ENCODE results near the gene FNTB.
A peak's percentile ranks its signal among the peaks of the same experiment; 100 is the strongest.

Gene FNTB

DNA sequence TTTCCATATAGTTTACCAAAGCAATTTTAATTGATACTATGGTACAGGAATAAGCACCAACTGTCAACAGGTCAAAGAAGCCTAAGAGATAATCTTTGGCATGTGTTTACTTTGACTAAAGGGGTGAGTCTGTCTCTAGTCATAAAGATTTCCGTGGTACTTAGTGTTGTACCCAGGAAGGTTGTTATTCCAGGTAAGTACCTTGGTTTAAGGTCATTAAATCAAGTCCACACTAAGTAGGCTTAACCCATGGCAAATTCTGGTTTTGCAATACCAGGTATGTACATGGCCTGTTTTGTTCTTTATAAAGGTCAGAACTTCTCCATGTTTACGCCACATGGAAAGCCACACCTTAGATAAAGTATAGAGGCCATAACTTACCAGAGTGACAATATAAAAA is 105.7 kb downstream of the FNTB start:
- no peak for DNase-seq

DNA sequence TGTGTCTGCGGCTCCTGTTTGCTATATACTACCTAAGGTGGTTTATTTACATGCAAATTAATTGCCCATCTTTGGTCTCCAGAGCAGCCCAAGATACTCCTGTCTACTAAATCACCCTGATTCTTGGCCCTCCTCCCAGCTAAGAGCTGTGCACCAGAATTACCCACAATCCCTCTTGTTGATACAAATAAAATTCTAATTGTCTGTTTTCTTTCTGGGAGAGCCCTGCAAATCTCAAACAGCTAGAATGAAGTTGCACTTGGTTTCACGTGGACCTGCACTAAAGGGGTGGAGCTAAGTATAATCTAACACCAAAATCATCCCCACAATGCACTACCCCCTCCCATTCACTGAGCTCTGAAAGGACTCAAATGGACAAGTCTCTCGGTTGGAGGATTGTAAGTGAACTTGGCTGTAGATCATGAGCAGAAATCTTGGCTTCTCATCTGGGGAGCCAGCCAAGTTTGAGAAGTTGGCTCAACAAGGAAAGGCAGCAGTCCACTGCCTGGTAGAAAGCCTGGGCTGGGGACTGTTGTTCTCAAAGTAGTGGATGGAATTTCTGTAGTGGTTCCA is 109.0 kb downstream of the FNTB start:
- no peak for DNase-seq

DNA sequence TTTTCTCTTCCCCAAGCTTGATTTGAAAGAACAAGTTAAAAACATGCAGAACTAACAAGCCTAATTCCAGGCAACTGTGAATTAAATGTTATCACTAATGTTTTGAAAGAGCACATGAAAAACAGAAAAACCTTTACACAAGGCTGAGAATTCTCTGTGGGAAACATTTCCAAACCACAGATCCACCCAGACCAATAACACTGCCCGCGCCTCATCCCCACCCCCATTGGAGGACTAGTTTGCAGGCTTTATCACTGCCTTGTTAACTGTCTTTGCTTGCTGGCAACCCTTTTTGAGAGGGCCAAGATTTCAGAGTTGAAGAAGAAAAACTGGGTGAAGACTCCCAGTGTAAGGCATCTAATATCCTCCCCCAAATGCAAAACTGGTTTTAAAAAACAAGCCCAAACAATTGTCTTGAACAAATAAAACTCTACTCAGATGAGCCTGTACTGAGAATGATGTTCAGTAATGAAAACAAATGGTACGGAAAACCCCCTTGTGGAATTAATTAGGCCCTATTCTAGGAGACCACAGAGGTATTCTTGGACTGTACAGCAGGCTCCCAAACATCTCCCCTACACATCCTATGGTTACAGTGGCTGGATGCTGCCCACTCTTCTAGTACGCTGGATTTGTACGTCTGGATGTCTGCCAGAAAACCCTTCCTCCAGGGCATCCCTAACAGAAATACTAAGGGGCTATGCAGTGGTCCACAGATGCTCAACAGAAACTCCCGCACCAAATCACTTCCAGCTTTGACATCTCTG is 109.8 kb downstream of the FNTB start:
- no peak for DNase-seq

DNA sequence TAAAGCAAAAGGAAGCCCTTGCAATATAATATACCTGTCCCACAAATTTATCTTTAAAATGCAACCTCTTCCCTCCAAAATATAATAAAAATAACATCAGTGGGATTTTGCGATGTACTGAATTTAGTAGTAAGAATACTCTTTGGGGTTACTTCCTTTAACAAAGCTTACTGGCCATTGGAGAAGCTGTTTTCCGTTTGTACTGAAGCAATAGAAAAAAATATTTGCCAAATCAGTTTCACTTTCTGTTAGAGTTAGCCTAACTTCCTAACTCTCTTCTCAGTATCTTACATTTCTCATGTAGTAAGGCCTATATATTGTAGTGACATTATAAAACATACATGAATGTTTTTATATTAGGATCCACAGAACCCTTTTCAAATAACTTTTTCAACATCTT is 111.9 kb downstream of the FNTB start:
- DNase-seq, result no peak

DNA sequence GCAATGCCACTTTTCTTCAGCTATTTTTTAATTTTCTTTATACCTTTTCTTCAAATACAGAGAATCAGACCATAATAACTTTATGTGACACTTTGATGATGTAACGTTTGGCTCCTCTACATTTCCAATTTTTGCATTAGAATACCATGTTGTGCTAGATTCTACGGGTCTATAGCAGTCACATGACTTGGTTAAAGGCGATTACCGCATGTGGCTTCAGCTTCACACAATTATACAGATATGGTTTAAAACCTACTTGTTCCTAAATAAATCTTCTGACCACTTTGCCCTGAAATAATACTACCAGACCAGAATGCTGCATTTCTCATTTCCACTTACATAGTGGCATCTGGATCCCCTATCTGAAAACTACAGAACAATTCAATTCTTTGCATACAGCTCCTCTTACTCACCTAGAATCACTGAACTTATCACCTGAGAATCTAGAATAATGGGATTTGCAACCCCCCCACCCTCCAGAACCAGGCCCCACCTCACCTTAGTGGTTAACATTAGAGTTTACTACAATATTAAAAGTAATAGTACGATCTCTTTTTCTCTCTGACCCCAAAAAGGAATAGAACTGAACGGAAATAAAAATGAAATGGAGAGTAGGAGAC is 114.3 kb downstream of the FNTB start:
- DNase-seq, result no peak

DNA sequence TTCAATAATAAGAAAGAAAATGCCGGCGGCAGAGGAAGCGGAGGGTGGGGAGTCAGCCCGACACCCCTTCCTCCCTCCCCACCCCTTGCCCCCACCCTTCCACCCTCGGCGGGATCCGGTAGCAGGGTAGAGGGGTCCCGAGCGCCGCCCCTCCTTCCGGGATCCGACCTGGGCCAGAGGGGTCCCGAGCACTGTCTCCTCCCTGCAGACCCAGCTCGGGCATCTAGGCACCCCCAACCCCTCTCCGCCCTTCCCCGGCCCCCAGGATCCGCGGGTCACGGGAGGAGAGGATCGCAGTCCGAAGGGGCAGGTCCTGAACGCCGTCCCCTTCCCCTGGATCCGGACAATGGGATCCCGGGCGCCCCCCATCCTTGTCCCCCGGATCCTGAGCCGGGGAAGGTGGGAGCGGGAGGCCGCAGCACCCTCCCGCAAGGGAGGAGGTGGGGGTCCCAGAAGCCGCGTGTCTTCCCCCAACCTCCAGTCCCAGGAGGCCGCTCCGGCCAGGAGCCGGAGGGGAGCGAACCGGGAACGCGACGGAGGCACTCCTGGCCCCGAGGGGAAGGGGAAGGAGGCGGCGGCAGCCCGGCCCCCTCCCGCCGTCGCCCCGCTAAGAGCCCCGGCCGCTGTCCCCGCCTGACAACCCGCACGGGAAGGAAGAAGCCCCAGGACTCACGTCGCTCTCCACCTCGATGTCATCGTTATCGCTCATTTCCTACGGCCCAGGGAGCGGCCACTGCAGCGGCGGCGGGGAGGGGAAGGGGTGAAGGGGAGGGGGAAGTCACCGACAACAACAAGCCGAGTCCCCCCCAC is 115.1 kb downstream of the FNTB start:
- DNase-seq, result no peak

DNA sequence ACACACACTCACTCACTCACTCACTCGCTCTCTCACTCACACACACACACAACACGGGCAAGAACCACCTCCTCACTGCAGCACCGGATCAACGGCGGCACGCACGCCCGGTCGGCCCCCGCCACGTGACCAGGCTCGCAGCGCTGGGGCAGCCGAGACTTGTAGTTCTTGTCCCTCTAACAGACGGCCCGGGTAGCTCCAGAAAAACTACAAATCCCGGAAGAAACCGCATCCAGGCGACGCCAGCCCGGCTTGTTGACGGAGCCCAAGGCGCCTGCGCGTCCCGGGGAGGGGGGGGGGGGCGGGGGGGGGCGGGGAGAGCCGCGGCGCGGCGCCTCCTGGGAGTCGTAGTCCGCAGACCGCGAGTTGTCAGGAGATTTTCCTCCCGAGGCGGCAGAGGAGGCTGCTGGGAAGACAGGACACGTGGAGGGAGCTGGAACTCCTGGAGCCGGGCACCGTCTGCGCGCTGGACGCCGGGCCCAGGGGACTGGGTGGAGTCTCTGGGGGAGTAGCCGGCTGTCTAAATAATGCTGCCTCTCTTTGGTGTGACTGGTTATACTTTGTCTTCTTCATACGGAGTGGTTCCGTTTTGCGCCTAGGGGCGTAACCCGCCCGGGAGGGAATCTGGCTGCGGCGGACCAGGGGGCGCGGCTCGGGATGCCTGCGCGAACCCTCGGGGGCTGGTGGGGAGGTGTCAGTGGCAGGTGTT is 115.9 kb downstream of the FNTB start, which contains the start of gene MAX:
MAX (minus strand) TSS at position 77 of the 709 bp plus-strand sequence. CDS start 178 bp downstream, outside the sequence.
- DNase-seq, result peak; percentile 98

DNA sequence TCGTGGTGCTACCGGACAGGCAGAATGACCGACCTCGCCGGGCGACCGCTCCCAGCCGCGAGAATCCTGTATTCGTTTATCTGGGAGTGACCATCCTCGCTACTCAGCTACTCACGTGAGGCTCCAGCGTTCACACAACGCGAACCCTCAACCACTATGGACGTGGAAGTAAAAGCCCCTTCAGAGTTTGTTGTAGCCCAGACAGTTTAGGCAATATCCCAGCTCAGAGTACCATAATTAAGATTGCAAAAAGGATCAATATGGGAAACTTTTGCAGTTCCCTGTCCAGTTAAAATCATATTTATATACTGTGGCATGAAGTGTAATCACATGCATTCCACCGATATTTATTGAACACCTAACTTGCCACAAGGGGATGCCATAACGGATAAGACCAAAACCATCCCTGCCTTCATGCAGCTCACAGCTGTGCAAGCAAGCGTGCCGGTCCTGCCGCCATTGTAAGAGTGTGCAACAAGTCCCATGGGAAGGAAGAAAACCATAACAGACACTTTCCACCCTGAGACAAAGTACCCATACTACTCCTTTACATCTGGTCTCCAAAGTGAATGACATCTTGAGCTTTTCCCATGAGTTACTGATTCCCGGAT is 116.6 kb downstream of the FNTB start:
- peak; percentile 71 for DNase-seq

DNA sequence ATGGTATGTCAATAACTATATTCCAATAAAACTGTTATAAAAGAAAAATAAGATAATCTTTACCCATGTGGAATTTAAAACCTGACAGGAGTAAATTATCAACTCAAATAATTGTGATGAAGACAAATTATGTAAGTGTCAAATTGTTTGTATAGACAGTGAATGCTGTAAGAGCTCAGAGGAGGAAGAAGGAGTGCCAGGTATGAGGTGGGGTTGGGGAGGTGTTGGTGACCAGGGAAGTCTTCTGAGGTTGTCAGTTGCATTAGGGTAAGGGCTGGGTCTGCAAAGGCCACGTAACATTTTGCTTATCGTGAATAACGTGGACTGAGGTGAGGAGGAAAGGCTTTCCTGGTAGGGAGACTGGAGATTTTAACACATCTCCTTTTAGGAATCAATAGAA is 118.1 kb downstream of the FNTB start:
- no peak for DNase-seq

DNA sequence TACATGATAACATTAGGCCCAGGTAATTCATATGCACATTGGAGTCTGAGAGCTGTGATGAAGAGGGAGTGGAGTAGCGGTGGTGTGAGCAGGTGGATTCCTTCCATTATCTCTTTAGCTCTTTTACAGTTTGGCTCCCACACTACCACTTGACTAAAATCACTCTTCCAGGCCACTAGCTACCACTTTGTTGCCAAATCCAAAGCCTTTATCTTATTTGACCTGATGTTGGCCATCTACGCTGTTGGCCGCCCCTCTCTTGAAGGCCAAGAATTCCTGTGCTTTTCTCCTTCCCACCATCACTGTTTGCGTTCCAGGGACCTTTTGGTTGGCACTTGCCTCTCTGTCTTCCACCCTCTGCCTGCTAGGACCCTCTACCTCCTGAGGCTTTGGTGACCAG is 119.6 kb downstream of the FNTB start:
- DNase-seq, result no peak

DNA sequence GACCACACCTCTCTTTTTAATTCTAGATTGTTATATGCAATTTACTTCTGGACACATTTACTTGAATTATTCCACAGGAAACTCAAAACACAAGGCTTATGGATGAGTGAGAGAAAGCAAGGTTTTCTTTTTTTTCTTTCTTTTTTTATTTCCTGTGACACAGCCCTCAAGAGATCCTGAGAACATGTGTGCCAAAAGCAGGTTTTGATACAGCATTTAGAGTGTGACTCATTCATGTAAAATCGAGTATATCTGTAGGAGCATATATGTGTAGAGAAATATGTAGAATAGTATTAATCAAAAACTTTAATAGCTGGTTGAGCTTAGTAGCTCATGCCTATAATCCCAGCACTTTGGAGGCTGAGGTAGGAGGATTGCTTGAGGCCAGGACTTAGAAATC is 120.0 kb downstream of the FNTB start:
- DNase-seq, result no peak

DNA sequence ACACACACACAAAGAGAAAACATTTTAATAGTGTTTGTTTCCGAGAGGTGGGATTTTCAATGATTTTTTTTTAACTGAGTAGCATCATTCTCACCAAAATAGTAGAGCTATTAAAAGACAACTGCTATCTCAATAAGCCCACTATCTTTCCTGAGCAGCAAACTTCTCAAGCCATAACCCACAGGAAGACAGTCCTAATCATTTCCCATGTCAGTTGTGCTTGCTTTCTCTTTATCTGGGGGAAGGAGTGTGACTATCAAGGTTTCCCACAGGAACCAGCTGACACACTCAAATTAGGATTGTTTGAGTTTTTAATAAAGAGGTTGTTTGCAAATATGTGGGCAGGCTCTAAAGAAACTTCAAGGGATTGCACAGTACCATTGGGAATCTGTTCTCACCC is 120.5 kb downstream of the FNTB start:
- DNase-seq, result no peak

DNA sequence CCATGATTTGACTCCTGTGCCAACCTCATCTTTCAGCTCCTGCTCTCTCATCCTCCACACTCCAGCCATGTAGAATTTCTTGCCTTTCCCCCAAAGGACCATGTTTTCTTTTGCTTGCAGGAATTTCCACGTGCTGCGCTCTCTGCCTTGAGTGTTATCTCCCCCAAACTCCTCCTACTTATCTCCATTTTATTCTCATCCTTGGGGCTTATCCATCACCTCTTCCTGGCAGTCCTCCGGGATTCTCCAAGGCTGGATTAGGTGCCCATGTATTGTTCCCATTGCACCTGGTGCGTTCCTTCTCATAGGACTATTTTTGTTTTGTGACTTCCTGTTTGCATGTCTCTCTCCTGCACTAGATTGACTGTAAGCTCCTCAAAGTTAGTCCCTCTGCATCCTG is 122.7 kb downstream of the FNTB start:
- DNase-seq, result no peak

DNA sequence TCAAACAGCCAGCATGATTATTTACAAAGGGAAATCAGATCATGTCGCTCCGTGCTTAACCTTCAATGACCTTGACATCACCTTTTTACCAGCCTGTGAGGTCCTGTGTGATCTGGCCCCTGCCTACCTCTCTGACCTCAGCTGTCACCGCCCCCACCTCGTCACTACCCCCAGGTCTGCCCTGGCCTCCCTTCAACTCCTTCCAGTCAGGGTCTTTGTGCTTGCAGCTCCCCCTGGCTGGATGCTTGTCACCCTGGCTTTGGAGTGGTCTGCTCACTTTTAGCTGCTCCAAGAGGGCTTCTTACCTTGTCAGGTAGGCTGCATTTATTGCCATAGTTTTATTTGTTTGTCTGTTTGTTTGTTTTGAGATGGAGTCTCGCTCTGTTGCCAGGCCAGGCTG is 123.8 kb downstream of the FNTB start:
- no peak for DNase-seq

Data from NCI-H146 (cell line).